ENCODE data around the gene SH3BP4. TPM values are rescaled to one million over a fixed set of nuclear protein-coding genes. Genes with fewer than 3 reads are reported as not detected.

SH3BP4 gene
- total and polyA plus RNA-seq, 2 of the 13 experiments (the other 11 are each of a cell fraction or from before 2014, with no cell fraction given): 34.6 to 99.1 TPM

GRCh38 chr2:234978466-234979203 lies 26.8 kb downstream of the SH3BP4 start (continued):
- no peak for TF ChIP-seq BCLAF1 (IDR thresholded peaks at IDR 0.05)
- TF ChIP-seq, protein P1, sequence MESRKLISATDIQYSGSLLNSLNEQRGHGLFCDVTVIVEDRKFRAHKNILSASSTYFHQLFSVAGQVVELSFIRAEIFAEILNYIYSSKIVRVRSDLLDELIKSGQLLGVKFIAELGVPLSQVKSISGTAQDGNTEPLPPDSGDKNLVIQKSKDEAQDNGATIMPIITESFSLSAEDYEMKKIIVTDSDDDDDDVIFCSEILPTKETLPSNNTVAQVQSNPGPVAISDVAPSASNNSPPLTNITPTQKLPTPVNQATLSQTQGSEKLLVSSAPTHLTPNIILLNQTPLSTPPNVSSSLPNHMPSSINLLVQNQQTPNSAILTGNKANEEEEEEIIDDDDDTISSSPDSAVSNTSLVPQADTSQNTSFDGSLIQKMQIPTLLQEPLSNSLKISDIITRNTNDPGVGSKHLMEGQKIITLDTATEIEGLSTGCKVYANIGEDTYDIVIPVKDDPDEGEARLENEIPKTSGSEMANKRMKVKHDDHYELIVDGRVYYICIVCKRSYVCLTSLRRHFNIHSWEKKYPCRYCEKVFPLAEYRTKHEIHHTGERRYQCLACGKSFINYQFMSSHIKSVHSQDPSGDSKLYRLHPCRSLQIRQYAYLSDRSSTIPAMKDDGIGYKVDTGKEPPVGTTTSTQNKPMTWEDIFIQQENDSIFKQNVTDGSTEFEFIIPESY (CRISPR knock-in tag; IDR thresholded peaks at IDR 0.05): no peak
- TF ChIP-seq, protein P2, sequence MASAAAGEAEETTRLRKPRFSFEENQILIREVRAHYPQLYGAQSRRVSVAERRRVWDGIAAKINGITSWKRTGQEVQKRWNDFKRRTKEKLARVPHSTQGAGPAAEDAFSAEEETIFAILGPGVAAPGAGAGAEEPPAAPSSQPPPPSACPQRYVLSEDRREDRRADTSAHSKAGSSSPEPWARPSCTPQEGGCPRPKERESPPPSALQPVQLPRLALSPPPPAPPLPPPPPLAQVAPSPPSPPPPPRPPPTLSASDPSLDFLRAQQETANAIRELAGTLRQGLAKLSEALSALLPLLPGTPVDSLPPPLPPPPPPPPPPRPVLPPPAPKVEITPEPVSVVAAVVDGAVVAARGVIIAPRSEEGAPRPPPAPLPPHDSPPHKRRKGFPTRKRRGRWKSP (CRISPR knock-in tag; IDR thresholded peaks at IDR 0.05): no peak
- no peak for TF ChIP-seq REXO4 (CRISPR knock-in tag; IDR thresholded peaks at IDR 0.05; ENCODE audit: borderline replicate concordance)
- TF ChIP-seq, protein P3, sequence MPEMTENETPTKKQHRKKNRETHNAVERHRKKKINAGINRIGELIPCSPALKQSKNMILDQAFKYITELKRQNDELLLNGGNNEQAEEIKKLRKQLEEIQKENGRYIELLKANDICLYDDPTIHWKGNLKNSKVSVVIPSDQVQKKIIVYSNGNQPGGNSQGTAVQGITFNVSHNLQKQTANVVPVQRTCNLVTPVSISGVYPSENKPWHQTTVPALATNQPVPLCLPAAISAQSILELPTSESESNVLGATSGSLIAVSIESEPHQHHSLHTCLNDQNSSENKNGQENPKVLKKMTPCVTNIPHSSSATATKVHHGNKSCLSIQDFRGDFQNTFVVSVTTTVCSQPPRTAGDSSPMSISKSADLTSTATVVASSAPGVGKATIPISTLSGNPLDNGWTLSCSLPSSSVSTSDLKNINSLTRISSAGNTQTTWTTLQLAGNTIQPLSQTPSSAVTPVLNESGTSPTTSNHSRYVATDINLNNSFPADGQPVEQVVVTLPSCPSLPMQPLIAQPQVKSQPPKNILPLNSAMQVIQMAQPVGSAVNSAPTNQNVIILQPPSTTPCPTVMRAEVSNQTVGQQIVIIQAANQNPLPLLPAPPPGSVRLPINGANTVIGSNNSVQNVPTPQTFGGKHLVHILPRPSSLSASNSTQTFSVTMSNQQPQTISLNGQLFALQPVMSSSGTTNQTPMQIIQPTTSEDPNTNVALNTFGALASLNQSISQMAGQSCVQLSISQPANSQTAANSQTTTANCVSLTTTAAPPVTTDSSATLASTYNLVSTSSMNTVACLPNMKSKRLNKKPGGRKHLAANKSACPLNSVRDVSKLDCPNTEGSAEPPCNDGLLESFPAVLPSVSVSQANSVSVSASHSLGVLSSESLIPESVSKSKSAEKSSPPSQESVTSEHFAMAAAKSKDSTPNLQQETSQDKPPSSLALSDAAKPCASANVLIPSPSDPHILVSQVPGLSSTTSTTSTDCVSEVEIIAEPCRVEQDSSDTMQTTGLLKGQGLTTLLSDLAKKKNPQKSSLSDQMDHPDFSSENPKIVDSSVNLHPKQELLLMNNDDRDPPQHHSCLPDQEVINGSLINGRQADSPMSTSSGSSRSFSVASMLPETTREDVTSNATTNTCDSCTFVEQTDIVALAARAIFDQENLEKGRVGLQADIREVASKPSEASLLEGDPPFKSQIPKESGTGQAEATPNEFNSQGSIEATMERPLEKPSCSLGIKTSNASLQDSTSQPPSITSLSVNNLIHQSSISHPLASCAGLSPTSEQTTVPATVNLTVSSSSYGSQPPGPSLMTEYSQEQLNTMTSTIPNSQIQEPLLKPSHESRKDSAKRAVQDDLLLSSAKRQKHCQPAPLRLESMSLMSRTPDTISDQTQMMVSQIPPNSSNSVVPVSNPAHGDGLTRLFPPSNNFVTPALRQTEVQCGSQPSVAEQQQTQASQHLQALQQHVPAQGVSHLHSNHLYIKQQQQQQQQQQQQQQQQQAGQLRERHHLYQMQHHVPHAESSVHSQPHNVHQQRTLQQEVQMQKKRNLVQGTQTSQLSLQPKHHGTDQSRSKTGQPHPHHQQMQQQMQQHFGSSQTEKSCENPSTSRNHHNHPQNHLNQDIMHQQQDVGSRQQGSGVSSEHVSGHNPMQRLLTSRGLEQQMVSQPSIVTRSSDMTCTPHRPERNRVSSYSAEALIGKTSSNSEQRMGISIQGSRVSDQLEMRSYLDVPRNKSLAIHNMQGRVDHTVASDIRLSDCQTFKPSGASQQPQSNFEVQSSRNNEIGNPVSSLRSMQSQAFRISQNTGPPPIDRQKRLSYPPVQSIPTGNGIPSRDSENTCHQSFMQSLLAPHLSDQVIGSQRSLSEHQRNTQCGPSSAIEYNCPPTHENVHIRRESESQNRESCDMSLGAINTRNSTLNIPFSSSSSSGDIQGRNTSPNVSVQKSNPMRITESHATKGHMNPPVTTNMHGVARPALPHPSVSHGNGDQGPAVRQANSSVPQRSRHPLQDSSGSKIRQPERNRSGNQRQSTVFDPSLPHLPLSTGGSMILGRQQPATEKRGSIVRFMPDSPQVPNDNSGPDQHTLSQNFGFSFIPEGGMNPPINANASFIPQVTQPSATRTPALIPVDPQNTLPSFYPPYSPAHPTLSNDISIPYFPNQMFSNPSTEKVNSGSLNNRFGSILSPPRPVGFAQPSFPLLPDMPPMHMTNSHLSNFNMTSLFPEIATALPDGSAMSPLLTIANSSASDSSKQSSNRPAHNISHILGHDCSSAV (CRISPR knock-in tag; IDR thresholded peaks at IDR 0.05; ENCODE audit: borderline replicate concordance): no peak
- TF ChIP-seq ARID4A (CRISPR knock-in tag; IDR thresholded peaks at IDR 0.05; ENCODE audit: borderline replicate concordance): no peak; the same call in 1 of the 2 replicates
- TF ChIP-seq ARNTL (CRISPR knock-in tag; IDR thresholded peaks at IDR 0.05): 0 out of 2 replicates have a peak, but pooled peaks have one; percentile 15
- TF ChIP-seq MBNL3 (CRISPR knock-in tag; conservative IDR thresholded peaks at IDR 0.05): no peak

Measured in HepG2 (cell line).